NCI-H69 (cell line): ENCODE data around the gene SHE.
"Not testable (repeated sequence)": the region's sequence is repeated elsewhere in the genome, so short reads cannot be mapped to it uniquely, and the experiment has no call there.

Source experiments
- DNase-seq: peaks from one replicate; lab custom pipeline; 2025; lab: John Stamatoyannopoulos, UW

SHE gene

GRCh38 chr1:154502066-154502743 is at the start of gene SHE, which contains the start of gene TDRD10:
SHE (minus strand) TSS chr1:154502412; CDS start chr1:154502026, 386 bp downstream.
TDRD10 (plus strand) TSS chr1:154502219; CDS start chr1:154506904, 4,685 bp downstream.
- no peak for DNase-seq

DNA sequence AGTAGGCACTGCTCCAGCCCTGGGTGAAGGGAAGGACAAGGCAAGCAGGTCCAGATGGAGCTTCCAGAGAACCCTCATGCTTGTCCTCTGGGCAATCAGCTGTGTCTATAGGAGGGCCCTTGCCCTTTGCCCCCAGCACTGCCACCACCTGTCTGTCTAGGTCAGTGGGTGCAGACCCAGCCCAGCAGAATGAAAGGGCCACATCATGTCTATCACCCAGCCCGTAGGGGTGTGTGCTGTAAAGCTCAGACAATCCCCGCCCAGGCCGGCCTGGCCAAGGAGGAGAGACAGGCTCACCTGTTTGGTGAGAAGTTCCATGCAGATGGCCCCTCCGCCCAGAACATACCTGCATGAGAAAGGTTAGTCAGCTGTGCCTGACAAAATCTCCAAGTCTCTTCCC is 49.3 kb upstream of the SHE start:
- DNase-seq: no peak

GRCh38 chr1:154550657-154551056 is 48.4 kb upstream of the SHE start:
- DNase-seq: no peak

DNA sequence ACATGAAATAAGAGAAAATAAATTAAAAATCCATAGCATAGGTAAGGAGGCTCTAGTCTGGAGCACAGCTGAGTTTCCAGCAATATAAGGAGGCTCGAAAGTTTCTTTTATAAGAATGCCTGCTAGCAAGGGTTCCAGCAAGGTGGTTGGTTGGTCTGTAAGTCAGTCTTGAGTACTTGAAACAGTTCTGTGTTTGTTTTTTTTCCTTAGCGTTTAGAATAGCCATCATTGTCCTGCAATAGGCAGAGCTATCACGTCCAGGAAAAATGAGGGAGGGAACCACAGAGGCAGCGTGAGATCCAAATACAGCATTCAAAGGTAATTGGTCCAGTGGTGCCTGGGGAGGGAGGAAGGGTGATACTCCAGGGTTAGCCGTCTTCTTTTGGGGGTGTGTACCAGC is 47.9 kb upstream of the SHE start:
- no peak for DNase-seq

GRCh38 chr1:154549202-154549770 is 47.1 kb upstream of the SHE start:
- DNase-seq: no peak

GRCh38 chr1:154548028-154548427 is 45.8 kb upstream of the SHE start:
- DNase-seq: no peak

DNA sequence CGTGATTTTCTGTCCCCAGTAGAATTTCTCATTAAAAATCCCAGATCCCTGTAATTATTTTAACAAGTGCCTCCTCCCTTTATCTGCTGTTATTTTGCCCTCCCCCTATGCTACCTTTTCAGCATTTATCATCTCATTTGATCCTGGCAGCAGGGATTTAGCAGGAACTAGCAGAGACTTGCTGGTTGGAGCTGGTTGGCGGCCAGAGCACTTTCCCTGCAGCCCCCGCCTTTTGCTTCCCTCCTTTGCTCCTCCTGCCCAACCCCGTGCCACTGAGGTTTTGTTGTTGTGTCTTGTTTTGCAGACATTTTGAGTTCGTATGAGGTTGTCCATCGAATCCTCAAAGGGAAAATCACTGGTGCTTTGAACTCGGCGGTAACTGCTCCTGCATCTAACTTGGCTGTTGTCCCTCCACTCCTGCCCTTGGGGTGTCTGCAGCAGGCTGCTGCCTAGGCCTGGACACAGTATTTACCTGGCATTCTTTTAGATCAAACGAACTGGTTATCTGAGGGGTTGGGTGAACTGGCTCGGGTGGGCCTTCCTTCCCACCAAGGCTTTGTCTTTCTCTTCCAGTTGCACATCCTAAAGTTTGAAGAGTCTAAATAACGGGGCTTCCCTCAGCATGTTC is 45.0 kb upstream of the SHE start:
- DNase-seq: no peak

DNA sequence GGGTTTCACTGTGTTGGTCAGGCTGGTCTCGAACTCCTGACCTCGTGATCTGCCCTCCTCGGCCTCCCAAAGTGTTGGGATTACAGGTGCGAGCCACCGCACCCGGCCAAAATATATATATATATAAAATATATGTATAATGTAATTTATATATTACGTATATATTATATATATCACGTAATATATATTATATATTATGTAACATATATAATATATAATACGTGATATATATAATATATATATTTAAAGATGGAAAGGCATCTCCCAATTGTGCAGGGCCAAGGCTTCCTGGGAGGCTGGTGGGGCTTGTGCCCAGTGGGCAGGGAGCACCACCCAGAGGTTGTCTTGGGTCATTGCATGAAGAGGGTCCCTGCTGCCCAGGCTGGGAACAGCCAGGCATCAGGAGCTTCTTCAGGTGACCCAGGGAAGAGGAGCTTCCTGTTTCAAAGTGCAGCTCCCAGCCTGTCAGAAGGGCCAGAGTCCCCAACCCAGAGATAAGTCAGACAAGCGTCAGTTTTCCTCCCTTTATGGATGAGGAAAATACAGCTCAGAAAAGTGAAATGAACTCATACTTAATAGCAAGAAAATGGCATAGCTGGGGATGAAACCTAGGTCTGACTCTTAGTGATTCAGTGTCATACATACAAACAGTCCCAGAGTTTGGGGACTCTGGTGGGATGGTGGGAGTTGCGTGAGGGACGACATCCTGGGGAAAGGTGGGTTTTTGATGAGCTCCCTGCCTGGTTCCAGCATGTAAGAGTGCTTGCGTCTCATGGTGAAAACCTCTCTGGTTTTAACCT is 44.3 kb upstream of the SHE start:
- DNase-seq: peak; percentile 73

DNA sequence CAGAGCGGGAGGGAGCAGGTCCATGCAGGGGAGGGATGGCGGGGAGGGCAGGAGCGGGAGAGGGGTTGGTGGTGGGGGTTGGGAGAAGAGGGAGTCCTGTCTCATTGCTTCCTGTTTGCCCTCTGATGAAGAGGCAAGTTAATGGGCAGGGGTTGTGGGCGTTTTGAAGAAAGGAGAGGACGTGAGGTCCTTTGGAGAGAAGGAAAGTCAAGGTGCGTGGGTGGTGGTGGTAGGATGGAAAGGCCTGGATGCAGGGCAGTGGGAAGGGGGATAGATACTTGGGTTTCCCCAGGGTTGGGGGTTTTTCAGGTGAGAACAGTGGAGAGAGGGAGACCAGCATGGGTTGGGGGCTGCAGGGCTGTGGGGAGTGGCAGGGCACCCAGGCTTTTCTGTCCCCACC is 39.0 kb upstream of the SHE start:
- DNase-seq: no peak

DNA sequence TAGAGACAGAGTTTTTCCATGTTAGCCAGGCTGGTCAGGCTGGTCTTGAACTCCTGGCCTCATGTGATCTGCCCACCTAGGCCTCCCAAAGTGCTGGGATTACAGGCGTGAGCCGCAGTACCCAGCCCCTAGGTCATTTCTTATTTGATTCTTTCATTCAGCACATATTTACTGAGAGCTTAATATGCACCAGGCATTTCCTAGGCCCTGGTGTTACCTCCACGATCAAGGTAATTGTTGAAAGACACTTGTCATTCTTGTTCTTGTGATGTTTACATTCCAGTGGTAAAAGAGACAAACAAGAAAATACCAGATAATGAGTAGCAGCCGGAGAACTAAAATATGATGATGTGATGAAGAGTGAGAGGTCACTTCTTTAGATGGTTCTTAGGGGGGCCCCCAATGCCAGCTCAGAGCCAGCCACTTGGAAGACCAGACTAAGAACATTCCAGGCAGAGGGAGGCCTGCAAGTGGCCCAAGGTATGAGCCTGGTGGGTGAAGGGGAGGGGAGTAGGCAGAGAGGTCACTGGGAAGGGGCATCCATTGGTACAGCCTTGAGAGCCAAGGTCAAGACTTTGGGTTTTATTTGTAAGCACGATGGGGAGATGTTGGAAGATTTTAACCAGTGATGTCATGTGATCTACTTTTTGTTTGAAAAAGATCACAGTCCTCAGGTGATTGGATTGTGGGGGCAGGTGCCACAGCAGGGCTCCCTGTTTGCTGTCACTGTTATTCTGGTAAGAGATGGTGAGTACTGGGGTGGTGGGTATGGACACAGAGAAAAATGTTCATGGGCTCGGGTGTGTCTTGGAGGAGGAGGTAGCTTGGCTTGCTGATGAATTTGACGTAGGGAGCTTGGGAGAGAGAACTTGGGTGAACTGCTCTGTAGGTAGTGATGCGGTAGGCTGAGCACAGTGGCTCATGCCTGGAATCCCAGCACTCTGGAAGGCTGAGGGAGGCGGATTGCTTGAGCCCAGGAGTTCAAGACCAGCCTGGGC is 37.6 kb upstream of the SHE start:
- no peak for DNase-seq

GRCh38 chr1:154536570-154536969 is 34.4 kb upstream of the SHE start:
- no peak for DNase-seq

- peak; percentile 76 for DNase-seq
Observed at GRCh38 chr1:154533952-154534844, 32.0 kb upstream of the SHE start.

DNA sequence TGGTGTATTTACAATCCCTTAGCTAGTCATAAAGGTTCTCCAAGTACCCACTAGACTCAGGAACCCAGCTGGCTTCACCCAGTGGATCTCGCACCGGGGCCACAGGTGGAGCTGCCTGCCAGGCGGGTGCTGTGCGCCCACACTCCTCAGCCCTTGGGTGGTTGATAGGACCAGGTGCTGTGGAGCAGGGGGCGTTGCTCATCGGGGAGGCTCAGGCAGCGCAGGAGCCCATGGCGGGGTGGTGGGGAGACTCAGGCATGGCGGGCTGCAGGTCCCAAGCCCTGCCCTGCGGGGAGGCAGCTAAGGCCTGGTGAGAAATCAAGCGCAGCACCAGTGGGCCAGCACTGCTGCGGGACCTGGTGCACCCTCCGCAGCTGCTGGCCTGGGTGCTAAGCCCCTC is 29.7 kb upstream of the SHE start:
- not testable (repeated sequence) for DNase-seq

- no peak for DNase-seq
Observed at GRCh38 chr1:154529308-154529707, 27.1 kb upstream of the SHE start.

GRCh38 chr1:154527192-154527591 is 25.0 kb upstream of the SHE start:
- DNase-seq: no peak

- no peak for DNase-seq
Observed at GRCh38 chr1:154524881-154525280, 22.7 kb upstream of the SHE start.

DNA sequence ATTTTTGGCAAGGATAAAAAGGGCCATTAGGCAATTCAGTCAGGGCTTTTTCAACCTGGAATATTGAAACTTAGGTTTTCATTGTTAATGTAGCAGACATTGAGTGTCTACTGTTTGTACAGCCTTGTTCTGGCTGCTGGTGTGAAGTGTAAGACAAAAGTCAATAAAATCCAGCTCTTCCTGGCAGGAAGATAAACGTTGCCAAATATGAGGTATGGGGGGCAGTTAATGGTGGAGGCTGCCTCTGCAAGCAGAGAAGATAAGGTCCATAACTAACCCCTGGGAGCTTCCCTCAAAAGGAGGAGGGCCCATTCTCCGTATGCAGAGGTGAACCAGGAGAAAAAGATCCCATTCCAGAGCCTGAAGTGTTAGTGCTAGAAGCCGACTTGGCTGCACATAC is 19.5 kb upstream of the SHE start:
- DNase-seq: peak; percentile 9

- no peak for DNase-seq
Observed at GRCh38 chr1:154520333-154520732, 18.1 kb upstream of the SHE start.

- no peak for DNase-seq
Observed at GRCh38 chr1:154519591-154519991, 17.4 kb upstream of the SHE start.

DNA sequence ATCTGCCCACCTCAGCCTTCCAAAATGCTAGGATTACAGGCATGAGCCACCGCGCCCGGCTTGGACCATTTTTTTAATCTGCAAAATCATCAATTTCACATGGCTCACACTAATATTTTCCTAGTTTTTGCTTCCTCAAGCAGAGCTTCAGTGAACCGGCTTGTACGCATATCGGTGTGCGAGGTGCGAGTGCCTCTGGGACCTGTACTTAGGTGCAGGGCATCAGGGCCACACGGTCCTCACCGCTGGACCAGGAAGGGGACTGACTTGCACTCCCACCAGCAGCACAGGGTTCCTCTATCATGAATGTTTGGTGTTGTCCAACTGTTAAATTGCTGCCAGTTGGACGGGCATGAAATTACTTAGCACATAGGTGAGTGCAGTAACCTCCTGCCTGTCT is 15.4 kb upstream of the SHE start:
- no peak for DNase-seq
